H1 (cell line): ENCODE results near the gene MASP1. TPM values are rescaled to one million over a fixed set of nuclear protein-coding genes. Genes with fewer than 3 reads are reported as not detected.

ENCODE experiments used
- HDAC2 ChIP-seq, 2 experiments: fragments of 300-600 bp in 1 of 2; sonication (generic) in 1 of 2; IDR thresholded peaks; 2 replicates each; pipeline ENCODE4 v1.6.1; 2011 to 2012; ENCODE audit warnings: low read depth in 2 of 2, low read length in 2 of 2, mild to moderate bottlenecking in 2 of 2, moderate library complexity in 2 of 2, borderline replicate concordance in 1 of 2, inconsistent platforms in 1 of 2
- KDM4A ChIP-seq: IDR thresholded peaks from one replicate; pipeline ENCODE4 v1.7.1; 2012; ENCODE audit warnings: low read depth, mild to moderate bottlenecking, moderate library complexity, low read length, inconsistent platforms; ENCODE audit not compliant: severe bottlenecking
- RBBP5 ChIP-seq: IDR thresholded peaks from 2 replicates; pipeline ENCODE4 v1.7.1; 2012; ENCODE audit warnings: low read depth, mild to moderate bottlenecking, inconsistent platforms, low read length, moderate library complexity, borderline replicate concordance
- polyA plus RNA-seq, 7 experiments: library from polyadenylated mRNA; depleted of rRNA in 3 of 7; stranded (reverse) in 5 of 7; unstranded in 2 of 7; fragments of >200 nt in 5 of 7; fragments of 200-250 nt in 2 of 7; gene quantifications; 1 replicate in 5 of 7; 2 replicates in 1 of 7; 4 replicates in 1 of 7; pipeline versions ENCODE4 v1.2.1 to v1.2.3, GENCODE V29; 2011 to 2013; ENCODE audit warnings: missing spikeins in 2 of 7, mixed read lengths in 2 of 7
- total RNA-seq: library from RNA; stranded (reverse); fragmentation: NEBNext Ultra II Directional; extraction: Animal tissue kit (Norgen Biotek cat#: 25700); gene quantifications from 2 replicates; pipeline ENCODE4 v1.2.1, GENCODE V29; 2021
- TF ChIP-seq, protein P1 (sequence below): IDR thresholded peaks from 2 replicates; pipeline ENCODE4 v1.6.1; 2012; ENCODE audit warnings: low read length, inconsistent platforms

MASP1 gene
- total and polyA plus RNA-seq, 2 of the 8 experiments (the other 6 are each of a cell fraction or from before 2014, with no cell fraction given) = 2.7 to 3.5 TPM

- TF ChIP-seq RBBP5 = no peak
- TF ChIP-seq HDAC2 (IDR thresholded peaks at IDR 0.05; ENCODE audit: borderline replicate concordance in 1 of 2, low read depth in 2 of 2, low read length in 2 of 2) = no peak
- TF ChIP-seq, protein P1, sequence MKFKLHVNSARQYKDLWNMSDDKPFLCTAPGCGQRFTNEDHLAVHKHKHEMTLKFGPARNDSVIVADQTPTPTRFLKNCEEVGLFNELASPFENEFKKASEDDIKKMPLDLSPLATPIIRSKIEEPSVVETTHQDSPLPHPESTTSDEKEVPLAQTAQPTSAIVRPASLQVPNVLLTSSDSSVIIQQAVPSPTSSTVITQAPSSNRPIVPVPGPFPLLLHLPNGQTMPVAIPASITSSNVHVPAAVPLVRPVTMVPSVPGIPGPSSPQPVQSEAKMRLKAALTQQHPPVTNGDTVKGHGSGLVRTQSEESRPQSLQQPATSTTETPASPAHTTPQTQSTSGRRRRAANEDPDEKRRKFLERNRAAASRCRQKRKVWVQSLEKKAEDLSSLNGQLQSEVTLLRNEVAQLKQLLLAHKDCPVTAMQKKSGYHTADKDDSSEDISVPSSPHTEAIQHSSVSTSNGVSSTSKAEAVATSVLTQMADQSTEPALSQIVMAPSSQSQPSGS = no peak
- no peak for TF ChIP-seq KDM4A
Measured at GRCh38 chr3:187255314-187255713, 36.2 kb downstream of the MASP1 start (continued).
